A549 (cell line): ENCODE measurements around the gene DNAJB7.

Experiments
- BHLHE40 ChIP-seq: IDR thresholded peaks from 2 replicates; pipeline ENCODE4 v1.6.1; 2012; ENCODE audit warnings: low read depth, low read length, inconsistent platforms
- CEBPB ChIP-seq, 2 experiments: fragments of >200 bp in 1 of 2; sonication (Bioruptor Twin) in 1 of 2; formaldehyde crosslinking in 1 of 2; IDR thresholded peaks; 2 replicates each; pipeline ENCODE4 v1.6.1; 2012 to 2016
- HOXA7 ChIP-seq: fragments of 250-450 bp; sonication (Bioruptor Pico); IDR thresholded peaks from 2 replicates; pipeline ENCODE4 v1.5.0; 2020; ENCODE audit warnings: mild to moderate bottlenecking, moderate library complexity
- JUNB ChIP-seq: fragments of >200 bp; sonication (Bioruptor Twin); formaldehyde crosslinking; IDR thresholded peaks from 2 replicates; pipeline ENCODE4 v1.6.1; 2016
- MAZ ChIP-seq: fragments of 150-350 bp; IDR thresholded peaks from 2 replicates; pipeline ENCODE4 v1.6.1; 2014; ENCODE audit warnings: antibody characterized with exemption, low read depth, low read length, borderline replicate concordance
- MYC ChIP-seq: IDR thresholded peaks from 2 replicates; pipeline ENCODE4 v1.6.1; 2012; ENCODE audit warnings: mild to moderate bottlenecking, inconsistent platforms, low read length, improper control_type of control experiment, borderline replicate concordance
- POLR2AphosphoS2 ChIP-seq: conservative IDR thresholded peaks from 2 replicates; pipeline ENCODE4 v1.6.1; 2012; ENCODE audit warnings: low read length, improper control_type of control experiment, inconsistent platforms
- TF ChIP-seq, protein P1 (sequence below): IDR thresholded peaks from 2 replicates; pipeline ENCODE4 v1.6.1; 2012
- TF ChIP-seq, protein P2 (sequence below): fragments of >200 bp; sonication (Bioruptor Twin); formaldehyde crosslinking; IDR thresholded peaks from 3 replicates; pipeline ENCODE4 v1.5.1; 2016
- TF ChIP-seq, protein P3 (sequence below): IDR thresholded peaks from 2 replicates; pipeline ENCODE4 v1.6.1; 2012; ENCODE audit warnings: low read depth, borderline replicate concordance

DNA sequence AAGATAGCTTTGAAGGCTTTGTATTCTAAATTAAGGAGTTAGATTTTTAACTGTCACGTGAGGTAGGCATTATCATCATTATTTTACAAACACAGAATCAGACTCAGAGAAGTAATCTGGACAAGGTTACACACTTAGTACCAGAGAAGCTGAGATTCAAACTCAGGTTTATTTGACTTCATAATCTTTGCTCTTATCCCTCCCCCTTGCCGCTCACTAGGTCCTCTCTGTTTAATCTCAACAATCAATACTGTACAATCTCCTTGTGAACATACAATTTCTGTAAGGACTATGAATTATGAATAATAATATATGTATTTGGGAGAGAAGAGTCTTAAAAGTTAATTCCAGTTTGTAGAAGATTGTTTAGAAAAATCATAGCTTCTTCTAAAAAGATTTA lies 5.2 kb upstream of the DNAJB7 start:
- TF ChIP-seq, protein P1, sequence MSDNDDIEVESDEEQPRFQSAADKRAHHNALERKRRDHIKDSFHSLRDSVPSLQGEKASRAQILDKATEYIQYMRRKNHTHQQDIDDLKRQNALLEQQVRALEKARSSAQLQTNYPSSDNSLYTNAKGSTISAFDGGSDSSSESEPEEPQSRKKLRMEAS, result no peak
- TF ChIP-seq, protein P2, sequence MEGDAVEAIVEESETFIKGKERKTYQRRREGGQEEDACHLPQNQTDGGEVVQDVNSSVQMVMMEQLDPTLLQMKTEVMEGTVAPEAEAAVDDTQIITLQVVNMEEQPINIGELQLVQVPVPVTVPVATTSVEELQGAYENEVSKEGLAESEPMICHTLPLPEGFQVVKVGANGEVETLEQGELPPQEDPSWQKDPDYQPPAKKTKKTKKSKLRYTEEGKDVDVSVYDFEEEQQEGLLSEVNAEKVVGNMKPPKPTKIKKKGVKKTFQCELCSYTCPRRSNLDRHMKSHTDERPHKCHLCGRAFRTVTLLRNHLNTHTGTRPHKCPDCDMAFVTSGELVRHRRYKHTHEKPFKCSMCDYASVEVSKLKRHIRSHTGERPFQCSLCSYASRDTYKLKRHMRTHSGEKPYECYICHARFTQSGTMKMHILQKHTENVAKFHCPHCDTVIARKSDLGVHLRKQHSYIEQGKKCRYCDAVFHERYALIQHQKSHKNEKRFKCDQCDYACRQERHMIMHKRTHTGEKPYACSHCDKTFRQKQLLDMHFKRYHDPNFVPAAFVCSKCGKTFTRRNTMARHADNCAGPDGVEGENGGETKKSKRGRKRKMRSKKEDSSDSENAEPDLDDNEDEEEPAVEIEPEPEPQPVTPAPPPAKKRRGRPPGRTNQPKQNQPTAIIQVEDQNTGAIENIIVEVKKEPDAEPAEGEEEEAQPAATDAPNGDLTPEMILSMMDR, result no peak
- TF ChIP-seq JUNB (no peak), BHLHE40 (no peak), CEBPB (IDR thresholded peaks at IDR 0.05) (no peak), MYC (no peak), POLR2AphosphoS2 (no peak), HOXA7 (no peak), MAZ (no peak)
- TF ChIP-seq, protein P3, sequence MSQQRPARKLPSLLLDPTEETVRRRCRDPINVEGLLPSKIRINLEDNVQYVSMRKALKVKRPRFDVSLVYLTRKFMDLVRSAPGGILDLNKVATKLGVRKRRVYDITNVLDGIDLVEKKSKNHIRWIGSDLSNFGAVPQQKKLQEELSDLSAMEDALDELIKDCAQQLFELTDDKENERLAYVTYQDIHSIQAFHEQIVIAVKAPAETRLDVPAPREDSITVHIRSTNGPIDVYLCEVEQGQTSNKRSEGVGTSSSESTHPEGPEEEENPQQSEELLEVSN, result no peak
